Keratinocyte (primary cell): ENCODE data around the gene SRL. TPM values are rescaled to one million over a fixed set of nuclear protein-coding genes. Genes with fewer than 3 reads are reported as not detected.

Experiments
- DNase-seq: peaks from one replicate; pipeline ENCODE4 v3.0.0-alpha.2; 2011; ENCODE audit warnings: low read depth, missing footprints, low spot score
- FAIRE-seq: peaks from 2 replicates; lab custom pipeline; 2011; peaks lifted over from hg19 to GRCh38; lab: Jason Lieb, UNC
- H2AFZ ChIP-seq: 2 replicates; pipeline ENCODE4 v1.6.0; 2012; ENCODE audit warnings: low read length, control low read depth, inconsistent platforms; ENCODE audit not compliant: control insufficient read depth
- H3K27ac ChIP-seq: 2 replicates; pipeline ENCODE4 v1.5.1; 2011; ENCODE audit warnings: low read length; ENCODE audit not compliant: control insufficient read depth, insufficient read depth
- H3K27me3 ChIP-seq: 3 replicates; pipeline ENCODE4 v1.6.0; 2011; ENCODE audit warnings: low read length; ENCODE audit not compliant: control insufficient read depth, insufficient read depth; ENCODE audit errors: extremely low read depth
- H3K36me3 ChIP-seq, 2 experiments: 2 replicates in 1 of 2; 3 replicates in 1 of 2; pipeline ENCODE4 v1.5.1; 2011; ENCODE audit warnings: low read length in 2 of 2, mild to moderate bottlenecking in 1 of 2; ENCODE audit not compliant: control insufficient read depth in 2 of 2, insufficient read depth in 2 of 2; ENCODE audit errors: extremely low read depth in 1 of 2
- H3K4me1 ChIP-seq: 3 replicates; pipeline ENCODE4 v1.5.1; 2011; ENCODE audit warnings: low read length; ENCODE audit not compliant: control insufficient read depth, insufficient read depth; ENCODE audit errors: extremely low read depth
- H3K4me2 ChIP-seq: 3 replicates; pipeline ENCODE4 v1.6.0; 2011; ENCODE audit warnings: low read depth, low read length; ENCODE audit not compliant: control insufficient read depth, insufficient read depth; ENCODE audit errors: extremely low read depth
- H3K4me3 ChIP-seq, 3 experiments: fragments of 200-600 bp in 1 of 3; sonication (generic) in 1 of 3; 2 replicates in 2 of 3; 3 replicates in 1 of 3; pipeline ENCODE4 v1.5.1; 2011 to 2016; ENCODE audit warnings: low read length in 3 of 3, mild to moderate bottlenecking in 3 of 3, control low read depth in 2 of 3, inconsistent platforms in 1 of 3, low read depth in 1 of 3, mixed read lengths in 1 of 3, mixed run types in 1 of 3, moderate library complexity in 1 of 3; ENCODE audit not compliant: control insufficient read depth in 2 of 3, insufficient read depth in 2 of 3; ENCODE audit errors: extremely low read depth in 1 of 3
- H3K79me2 ChIP-seq: 2 replicates; pipeline ENCODE4 v1.6.0; 2012; ENCODE audit warnings: low read length; ENCODE audit not compliant: control insufficient read depth, insufficient read depth
- H3K9ac ChIP-seq: 3 replicates; pipeline ENCODE4 v1.6.0; 2011; ENCODE audit warnings: low read length; ENCODE audit not compliant: control insufficient read depth, insufficient read depth; ENCODE audit errors: extremely low read depth
- H3K9me1 ChIP-seq: 3 replicates; pipeline ENCODE4 v1.6.0; 2011; ENCODE audit warnings: low read length; ENCODE audit not compliant: control insufficient read depth, insufficient read depth; ENCODE audit errors: extremely low read depth
- H3K9me3 ChIP-seq: 2 replicates; pipeline ENCODE4 v1.5.1; 2012; ENCODE audit warnings: low read depth, low read length; ENCODE audit not compliant: control insufficient read depth
- H4K20me1 ChIP-seq: 3 replicates; pipeline ENCODE4 v1.6.0; 2011; ENCODE audit warnings: low read length; ENCODE audit not compliant: control insufficient read depth, insufficient read depth; ENCODE audit errors: extremely low read depth
- CTCF ChIP-seq, 3 experiments: IDR thresholded peaks in 1 of 3; conservative IDR thresholded peaks in 1 of 3; optimal IDR thresholded peaks in 1 of 3; 2 replicates in 2 of 3; 3 replicates in 1 of 3; pipeline versions ENCODE3 to v1.5.1; 2011; ENCODE audit warnings: low read length in 3 of 3, mild to moderate bottlenecking in 3 of 3, moderate library complexity in 2 of 3, control low read depth in 1 of 3, inconsistent platforms in 1 of 3; ENCODE audit not compliant: insufficient read depth in 2 of 3; ENCODE audit errors: extremely low read depth in 1 of 3
- EZH2 ChIP-seq: IDR thresholded peaks from one replicate; pipeline ENCODE4 v1.6.1; 2012; ENCODE audit warnings: inconsistent platforms, mild to moderate bottlenecking, low read length, moderate library complexity
- dilution Hi-C: fragments of 300-500 bp; cut with MboI; formaldehyde crosslinking; loops from one replicate; pipeline ENCODE4 v1.7.0; 2020; ENCODE audit warnings: low sequenced_read_pairs; ENCODE audit not compliant: extremely low pct_ligation_motif_present
- polyA plus RNA-seq, 5 experiments: library from polyadenylated mRNA; depleted of rRNA in 3 of 5; stranded (reverse) in 3 of 5; stranded (forward) in 1 of 5; unstranded in 1 of 5; fragments of >200 nt; gene quantifications; 1 replicate in 1 of 5; 2 replicates in 3 of 5; 3 replicates in 1 of 5; pipeline versions ENCODE4 v1.2.1 to v1.2.3, GENCODE V29; 2011 to 2012; ENCODE audit warnings: missing spikeins in 2 of 5, low read depth in 1 of 5, low replicate concordance in 1 of 5

The SRL gene
- polyA plus RNA-seq, 1 donor (not counting 4 experiments of a cell fraction or from before 2014, with no cell fraction given): not detected

GRCh38 chr16:4209666-4210065 is 32.2 kb downstream of the SRL start:
- no peak for DNase-seq
- Histone ChIP-seq H3K4me1 (peaks cover 21% of the 10 kb centered on the region), H3K9ac (no peak overlapping the region), H3K27ac (no peak overlapping the region), H3K4me3 (no peak overlapping the region), H3K9me3 (no peaks in the 10 kb centered on the region), H3K4me2 (no peak overlapping the region), H4K20me1 (no peaks in the 10 kb centered on the region), H3K36me3 (no peaks in the 10 kb centered on the region), H3K27me3 (peaks cover 3% of the 10 kb centered on the region), H3K9me1 (no peaks in the 10 kb centered on the region), H2AFZ (no peak overlapping the region), H3K79me2 (no peaks in the 10 kb centered on the region)
- no peak for FAIRE-seq
- dilution Hi-C loops: no loop called here
- TF ChIP-seq CTCF (optimal IDR thresholded peaks at IDR 0.05 in 1 of 3, IDR thresholded peaks at IDR 0.05 in 1 of 3, conservative IDR thresholded peaks at IDR 0.05 in 1 of 3; ENCODE audit: extremely low read depth in 1 of 3, insufficient read depth in 2 of 3, low read length in 3 of 3) (no peak), EZH2 (no peak)

GRCh38 chr16:4208341-4208751 is 33.5 kb downstream of the SRL start:
- H3K79me2 ChIP-seq: no peaks in the 10 kb centered on the region
- no peaks in the 10 kb centered on the region for H3K9me3 ChIP-seq
- no peak overlapping the region for H3K4me3 ChIP-seq
- H3K27ac ChIP-seq: no peak overlapping the region
- no peaks in the 10 kb centered on the region for H4K20me1 ChIP-seq
- H3K27me3 ChIP-seq: peaks cover 3% of the 10 kb centered on the region
- no peak overlapping the region for H2AFZ ChIP-seq
- dilution Hi-C loops: no loop called here
- no peaks in the 10 kb centered on the region for H3K9me1 ChIP-seq
- H3K9ac ChIP-seq: no peak overlapping the region
- peaks cover 7% of the 10 kb centered on the region for H3K4me1 ChIP-seq
- TF ChIP-seq CTCF (optimal IDR thresholded peaks at IDR 0.05 in 1 of 3, IDR thresholded peaks at IDR 0.05 in 1 of 3, conservative IDR thresholded peaks at IDR 0.05 in 1 of 3; ENCODE audit: extremely low read depth in 1 of 3, insufficient read depth in 2 of 3, low read length in 3 of 3) (no peak), EZH2 (no peak)
- no peak for DNase-seq
- no peaks in the 10 kb centered on the region for H3K36me3 ChIP-seq
- no peak overlapping the region for H3K4me2 ChIP-seq
- no peak for FAIRE-seq
